HepG2 (cell line): Measurements from ENCODE around the gene ETFDH. TPM values are rescaled to one million over a fixed set of nuclear protein-coding genes. Genes with fewer than 3 reads are reported as not detected.

Experiments
- E2F5 ChIP-seq: sonication (generic); formaldehyde crosslinking; conservative IDR thresholded peaks from 2 replicates; pipeline ENCODE4 v1.4.0; 2020; ENCODE audit warnings: missing genetic modification reagents
- EHMT2 ChIP-seq: fragments of 200-600 bp; sonication (generic); IDR thresholded peaks from 2 replicates; pipeline ENCODE4 v1.7.0; 2017; ENCODE audit warnings: antibody characterized with exemption, low read depth, low read length, borderline replicate concordance
- FIP1L1 ChIP-seq: fragments of 200-400 bp; formaldehyde crosslinking; IDR thresholded peaks from 2 replicates; pipeline ENCODE4 v1.6.1; 2018; ENCODE audit warnings: low read depth, mild to moderate bottlenecking, low read length, moderate library complexity, borderline replicate concordance; ENCODE audit not compliant: insufficient read depth
- FOXK1 ChIP-seq: sonication (generic); formaldehyde crosslinking; IDR thresholded peaks from 2 replicates; pipeline ENCODE4 v1.4.0; 2020; ENCODE audit warnings: low read depth, missing genetic modification reagents, borderline replicate concordance
- GPBP1L1 ChIP-seq: sonication (generic); formaldehyde crosslinking; IDR thresholded peaks from 2 replicates; pipeline ENCODE4 v1.5.0; 2020; ENCODE audit warnings: mild to moderate bottlenecking, missing genetic modification reagents
- POLR2G ChIP-seq: fragments of 200-400 bp; formaldehyde crosslinking; IDR thresholded peaks from 2 replicates; pipeline ENCODE4 v1.6.1; 2018; ENCODE audit warnings: mild to moderate bottlenecking, low read depth, low read length, moderate library complexity
- RBM39 ChIP-seq: fragments of 200-400 bp; formaldehyde crosslinking; IDR thresholded peaks from one replicate; pipeline ENCODE4 v1.6.1; 2018; ENCODE audit warnings: antibody characterized with exemption, mild to moderate bottlenecking, low read depth, low read length; ENCODE audit not compliant: poor library complexity, severe bottlenecking
- TCF7L2 ChIP-seq: IDR thresholded peaks from 2 replicates; pipeline ENCODE4 v1.6.1; 2011; ENCODE audit warnings: mild to moderate bottlenecking, low read depth, low read length, moderate library complexity
- ZFP62 ChIP-seq: sonication (generic); formaldehyde crosslinking; IDR thresholded peaks from 2 replicates; pipeline ENCODE4 v1.4.0; 2020; ENCODE audit warnings: missing genetic modification reagents
- ZNF331 ChIP-seq: sonication (generic); formaldehyde crosslinking; IDR thresholded peaks from 2 replicates; pipeline ENCODE4 v1.4.0; 2020; ENCODE audit warnings: missing genetic modification reagents
- ZNF576 ChIP-seq: sonication (generic); formaldehyde crosslinking; IDR thresholded peaks from 2 replicates; pipeline ENCODE4 v1.4.0; 2020; ENCODE audit warnings: mild to moderate bottlenecking, missing genetic modification reagents
- ZNF615 ChIP-seq: sonication (generic); formaldehyde crosslinking; IDR thresholded peaks from 2 replicates; pipeline ENCODE4 v1.5.0; 2020; ENCODE audit warnings: mild to moderate bottlenecking, missing genetic modification reagents, borderline replicate concordance
- ZNF629 ChIP-seq: sonication (generic); formaldehyde crosslinking; conservative IDR thresholded peaks from 2 replicates; pipeline ENCODE4 v1.5.0; 2020; ENCODE audit warnings: missing genetic modification reagents
- ZNF782 ChIP-seq: sonication (generic); formaldehyde crosslinking; IDR thresholded peaks from 2 replicates; pipeline ENCODE4 v1.4.0; 2020; ENCODE audit warnings: missing genetic modification reagents, mild to moderate bottlenecking, borderline replicate concordance
- polyA plus RNA-seq, 8 experiments: library from polyadenylated mRNA; depleted of rRNA in 3 of 8; stranded (reverse) in 7 of 8; unstranded in 1 of 8; fragments of >200 nt; fragmentation: Illumina TruSeq in 4 of 8; extraction: Trizol in 4 of 8; gene quantifications; 2 replicates each; pipeline versions ENCODE4 v1.2.1 to v1.2.3, GENCODE V29; 2011 to 2016; ENCODE audit warnings: low read depth in 4 of 8, missing spikeins in 1 of 8, mixed read lengths in 1 of 8; ENCODE audit not compliant: insufficient read depth in 1 of 8
- total RNA-seq, 5 experiments: library from RNA; depleted of rRNA; stranded (reverse); fragments of >200 nt; fragmentation: Illumina TruSeq; extraction: Trizol; gene quantifications; 2 replicates each; pipeline ENCODE4 v1.2.3, GENCODE V29; 2016; ENCODE audit warnings: low read depth in 1 of 5
- TF ChIP-seq, protein P1 (sequence below): sonication (generic); formaldehyde crosslinking; IDR thresholded peaks from 2 replicates; pipeline ENCODE4 v1.4.0; 2020; ENCODE audit warnings: missing genetic modification reagents; ENCODE audit errors: not compliant biosample characterization
- TF ChIP-seq, protein P2 (sequence below): sonication (generic); formaldehyde crosslinking; IDR thresholded peaks from 2 replicates; pipeline ENCODE4 v1.5.1; 2020; ENCODE audit warnings: mild to moderate bottlenecking, missing genetic modification reagents, borderline replicate concordance

The ETFDH gene
- total and polyA plus RNA-seq, 2 of the 13 experiments (the other 11 are each of a cell fraction or from before 2014, with no cell fraction given), result 14.7 to 17.8 TPM

DNA sequence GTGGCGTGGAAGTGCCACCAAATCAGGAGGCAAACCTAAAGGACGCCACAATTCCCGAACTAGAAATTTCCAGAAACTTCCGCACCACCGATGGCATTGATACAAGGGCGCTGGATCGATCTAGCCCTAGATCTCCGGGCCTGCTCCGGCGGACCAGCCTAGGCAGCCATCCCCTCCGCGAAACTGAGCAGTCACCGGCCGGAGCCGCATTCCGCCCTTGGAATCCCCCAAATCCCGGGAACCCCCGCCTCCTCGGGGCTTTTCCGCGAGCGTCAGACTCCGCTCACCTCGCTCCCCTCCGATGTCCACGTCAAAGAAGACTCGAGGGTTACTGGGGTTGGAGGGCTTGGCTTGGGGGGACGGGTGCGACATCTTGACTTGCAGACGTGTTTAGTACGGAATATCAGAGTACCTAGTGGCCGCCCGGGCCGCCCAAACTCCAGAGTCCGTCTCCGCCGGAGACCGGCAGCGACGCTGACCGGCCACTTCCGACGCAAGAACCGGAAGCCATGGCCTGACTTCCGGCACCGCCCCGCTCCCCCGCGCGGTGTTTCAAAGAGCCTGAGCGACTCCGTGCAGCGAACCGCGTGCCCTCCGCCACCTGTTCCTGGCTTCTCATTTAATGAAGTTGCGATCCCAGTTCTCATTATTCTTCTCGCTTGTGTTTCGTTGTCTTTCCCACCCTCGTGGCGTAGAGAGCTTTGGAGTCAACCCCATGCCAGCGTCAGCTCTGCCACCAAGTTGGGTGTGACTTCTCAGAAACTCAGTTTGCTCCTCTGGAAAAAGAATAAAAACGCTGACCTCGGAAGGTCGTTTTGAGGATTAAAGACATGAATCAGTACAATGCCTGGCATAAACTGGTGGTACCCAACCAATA lies 51.1 kb downstream of the ETFDH start, which contains the start of gene PPID (continued):
- TF ChIP-seq ZNF576 (CRISPR knock-in tag) (no peak), EHMT2 (peak; percentile 64; the same call in 1 of the 2 replicates), FOXK1 (peak; percentile 78; the same call in 1 of the 2 replicates), POLR2G (peak; percentile 93), TCF7L2 (no peak), ZNF629 (CRISPR knock-in tag) (peak; percentile 34), ZNF782 (CRISPR knock-in tag) (no peak), ZNF331 (CRISPR knock-in tag) (peak; percentile 73; the same call in 1 of the 2 replicates), RBM39 (no peak), FIP1L1 (no peak), ZFP62 (CRISPR knock-in tag) (no peak), E2F5 (CRISPR knock-in tag) (peak; percentile 96), GPBP1L1 (CRISPR knock-in tag) (no peak), ZNF615 (CRISPR knock-in tag) (no peak)
- TF ChIP-seq, protein P1, sequence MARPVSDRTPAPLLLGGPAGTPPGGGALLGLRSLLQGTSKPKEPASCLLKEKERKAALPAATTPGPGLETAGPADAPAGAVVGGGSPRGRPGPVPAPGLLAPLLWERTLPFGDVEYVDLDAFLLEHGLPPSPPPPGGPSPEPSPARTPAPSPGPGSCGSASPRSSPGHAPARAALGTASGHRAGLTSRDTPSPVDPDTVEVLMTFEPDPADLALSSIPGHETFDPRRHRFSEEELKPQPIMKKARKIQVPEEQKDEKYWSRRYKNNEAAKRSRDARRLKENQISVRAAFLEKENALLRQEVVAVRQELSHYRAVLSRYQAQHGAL (CRISPR knock-in tag), result no peak
- TF ChIP-seq, protein P2, sequence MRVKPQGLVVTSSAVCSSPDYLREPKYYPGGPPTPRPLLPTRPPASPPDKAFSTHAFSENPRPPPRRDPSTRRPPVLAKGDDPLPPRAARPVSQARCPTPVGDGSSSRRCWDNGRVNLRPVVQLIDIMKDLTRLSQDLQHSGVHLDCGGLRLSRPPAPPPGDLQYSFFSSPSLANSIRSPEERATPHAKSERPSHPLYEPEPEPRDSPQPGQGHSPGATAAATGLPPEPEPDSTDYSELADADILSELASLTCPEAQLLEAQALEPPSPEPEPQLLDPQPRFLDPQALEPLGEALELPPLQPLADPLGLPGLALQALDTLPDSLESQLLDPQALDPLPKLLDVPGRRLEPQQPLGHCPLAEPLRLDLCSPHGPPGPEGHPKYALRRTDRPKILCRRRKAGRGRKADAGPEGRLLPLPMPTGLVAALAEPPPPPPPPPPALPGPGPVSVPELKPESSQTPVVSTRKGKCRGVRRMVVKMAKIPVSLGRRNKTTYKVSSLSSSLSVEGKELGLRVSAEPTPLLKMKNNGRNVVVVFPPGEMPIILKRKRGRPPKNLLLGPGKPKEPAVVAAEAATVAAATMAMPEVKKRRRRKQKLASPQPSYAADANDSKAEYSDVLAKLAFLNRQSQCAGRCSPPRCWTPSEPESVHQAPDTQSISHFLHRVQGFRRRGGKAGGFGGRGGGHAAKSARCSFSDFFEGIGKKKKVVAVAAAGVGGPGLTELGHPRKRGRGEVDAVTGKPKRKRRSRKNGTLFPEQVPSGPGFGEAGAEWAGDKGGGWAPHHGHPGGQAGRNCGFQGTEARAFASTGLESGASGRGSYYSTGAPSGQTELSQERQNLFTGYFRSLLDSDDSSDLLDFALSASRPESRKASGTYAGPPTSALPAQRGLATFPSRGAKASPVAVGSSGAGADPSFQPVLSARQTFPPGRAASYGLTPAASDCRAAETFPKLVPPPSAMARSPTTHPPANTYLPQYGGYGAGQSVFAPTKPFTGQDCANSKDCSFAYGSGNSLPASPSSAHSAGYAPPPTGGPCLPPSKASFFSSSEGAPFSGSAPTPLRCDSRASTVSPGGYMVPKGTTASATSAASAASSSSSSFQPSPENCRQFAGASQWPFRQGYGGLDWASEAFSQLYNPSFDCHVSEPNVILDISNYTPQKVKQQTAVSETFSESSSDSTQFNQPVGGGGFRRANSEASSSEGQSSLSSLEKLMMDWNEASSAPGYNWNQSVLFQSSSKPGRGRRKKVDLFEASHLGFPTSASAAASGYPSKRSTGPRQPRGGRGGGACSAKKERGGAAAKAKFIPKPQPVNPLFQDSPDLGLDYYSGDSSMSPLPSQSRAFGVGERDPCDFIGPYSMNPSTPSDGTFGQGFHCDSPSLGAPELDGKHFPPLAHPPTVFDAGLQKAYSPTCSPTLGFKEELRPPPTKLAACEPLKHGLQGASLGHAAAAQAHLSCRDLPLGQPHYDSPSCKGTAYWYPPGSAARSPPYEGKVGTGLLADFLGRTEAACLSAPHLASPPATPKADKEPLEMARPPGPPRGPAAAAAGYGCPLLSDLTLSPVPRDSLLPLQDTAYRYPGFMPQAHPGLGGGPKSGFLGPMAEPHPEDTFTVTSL (CRISPR knock-in tag), result peak; percentile 48; the same call in 1 of the 2 replicates
